Mesenteric fat pad (tissue), 1 donor: Measurements from ENCODE around the gene ARF1. TPM values are rescaled to one million over a fixed set of nuclear protein-coding genes. Genes with fewer than 3 reads are reported as not detected.

Source experiments
- DNase-seq: peaks from one replicate; pipeline ENCODE4 v3.0.0-alpha.2; 2020; ENCODE audit warnings: low spot score
- total RNA-seq: library from RNA; stranded (reverse); fragmentation: NEBNext Ultra II Directional; extraction: Animal tissue kit (Norgen Biotek cat#: 25700); gene quantifications from one replicate; pipeline ENCODE4 v1.2.1, GENCODE V29; 2021
- donor health status: DM: yes; HTN: yes; CAD: no.

ARF1 gene
- total RNA-seq, 1 donor from 2014 or later = 352 TPM

- DNase-seq = no peak
These were observed 14.1 kb upstream of the ARF1 start for GRCh38 chr1:228068359-228068758.

DNA sequence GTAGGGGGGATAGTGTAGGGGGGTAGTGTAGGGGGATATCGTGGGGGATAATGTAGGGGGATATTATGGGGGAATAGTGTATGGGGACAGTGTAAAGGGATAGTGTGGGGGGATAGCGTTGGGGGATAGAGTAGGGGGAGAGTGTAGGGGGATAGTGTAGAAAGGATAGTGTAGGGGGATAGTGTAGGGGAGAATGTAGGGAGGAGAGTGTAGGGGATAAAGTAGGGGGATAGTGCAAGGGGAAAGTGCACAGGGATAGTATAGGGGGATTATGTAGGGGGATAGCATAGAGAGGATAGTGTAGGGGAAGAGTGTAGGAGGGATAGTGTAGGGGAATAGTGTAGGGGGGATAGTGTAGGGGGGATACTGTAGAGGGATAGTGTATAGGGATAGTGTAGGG is 12.3 kb upstream of the ARF1 start:
- no peak for DNase-seq

DNA sequence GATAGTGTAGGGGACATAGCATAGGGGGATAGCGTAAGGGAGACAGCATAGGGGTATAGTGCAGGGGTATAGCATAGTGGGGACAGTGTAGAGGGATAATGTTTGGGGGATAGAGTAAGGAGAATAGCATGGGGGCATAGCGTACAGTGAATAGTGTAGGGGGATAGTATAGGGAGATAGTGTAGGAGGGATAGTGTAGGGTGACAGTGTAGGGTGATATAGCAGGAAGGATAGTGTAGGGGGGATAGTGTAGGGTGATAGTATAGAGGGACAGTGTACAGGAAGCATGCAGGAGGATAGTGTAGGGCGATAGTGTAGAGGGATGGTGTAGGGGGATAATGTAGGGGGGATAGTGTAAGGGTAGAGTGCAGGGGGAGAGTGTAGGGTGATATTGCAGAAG is 11.7 kb upstream of the ARF1 start:
- no peak for DNase-seq

GRCh38 chr1:228071839-228072657 is 10.5 kb upstream of the ARF1 start:
- peak; percentile 71 for DNase-seq

- peak; percentile 67 for DNase-seq
These were observed 9.9 kb upstream of the ARF1 start for GRCh38 chr1:228072658-228073043.

GRCh38 chr1:228073061-228073856 is 9.2 kb upstream of the ARF1 start:
- peak; percentile 84 for DNase-seq

DNA sequence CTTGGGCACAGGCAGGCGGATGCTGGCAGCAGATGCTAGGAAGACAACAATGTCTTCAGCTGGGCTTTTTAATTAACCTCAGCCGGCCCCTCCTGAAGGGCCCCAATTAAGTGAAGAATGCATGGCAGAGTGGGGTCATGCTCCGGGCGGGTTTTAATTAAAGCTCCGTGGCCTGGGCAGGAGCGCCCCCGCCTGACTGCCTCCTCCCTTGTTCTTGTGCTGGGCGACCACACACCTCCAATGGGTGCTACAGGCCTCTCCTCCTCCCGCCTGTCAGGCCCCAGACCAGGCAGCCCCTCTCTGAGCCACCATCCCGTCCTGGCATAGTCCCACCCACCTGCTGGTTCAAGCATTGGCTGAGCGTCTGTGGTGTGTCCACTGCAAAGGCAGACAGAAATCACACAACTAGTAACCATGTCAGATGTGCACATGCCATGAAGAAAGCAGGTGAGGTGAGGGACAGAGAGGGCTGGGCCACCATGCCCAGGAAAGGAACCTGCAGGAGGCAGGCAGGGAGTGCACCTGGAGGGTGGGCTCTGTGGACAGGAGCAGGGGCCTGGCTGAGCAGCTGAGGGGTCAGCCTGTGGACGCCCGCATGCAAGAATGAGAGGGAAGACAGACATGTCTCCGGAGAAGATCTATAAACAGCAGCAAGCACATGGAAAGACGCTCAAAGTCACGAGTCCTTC is 8.5 kb upstream of the ARF1 start:
- peak; percentile 82 for DNase-seq

DNA sequence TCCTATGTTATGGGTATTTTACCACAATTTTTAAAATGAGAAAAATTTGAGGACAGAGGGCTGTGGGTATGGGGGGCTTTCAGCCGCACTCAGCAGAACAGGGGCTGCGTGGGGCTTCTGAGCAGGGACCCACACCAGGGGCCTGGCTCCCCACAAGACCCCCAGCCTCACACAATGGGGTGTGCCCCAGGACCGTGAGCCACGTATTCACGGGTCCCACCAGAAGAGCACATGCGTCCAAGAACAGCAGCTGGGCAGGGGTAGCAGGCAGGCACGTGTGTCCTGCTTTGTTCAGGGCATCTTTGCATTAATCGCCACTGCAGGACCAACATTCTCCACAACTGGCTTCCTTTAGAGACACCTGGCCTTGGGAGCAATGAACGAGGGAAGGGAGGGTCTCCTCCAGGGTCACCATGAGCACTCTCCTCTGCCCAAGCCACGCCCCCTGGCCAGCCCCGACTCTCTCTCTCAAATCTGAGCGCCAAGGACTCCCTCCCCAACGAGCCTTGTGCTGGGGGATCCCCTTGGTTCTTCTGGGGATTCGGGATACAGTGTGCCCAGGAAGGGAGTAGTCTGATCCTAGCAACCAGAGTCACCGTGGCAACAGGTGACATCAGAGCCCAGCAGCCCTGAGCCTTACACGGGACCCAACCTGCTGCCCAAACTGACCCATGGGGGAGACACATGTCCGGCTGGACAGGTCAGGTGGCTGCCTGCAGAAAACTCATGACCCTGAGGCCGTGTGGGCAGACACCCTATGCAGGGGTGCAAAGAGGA is 7.4 kb upstream of the ARF1 start:
- DNase-seq = peak; percentile 82

DNA sequence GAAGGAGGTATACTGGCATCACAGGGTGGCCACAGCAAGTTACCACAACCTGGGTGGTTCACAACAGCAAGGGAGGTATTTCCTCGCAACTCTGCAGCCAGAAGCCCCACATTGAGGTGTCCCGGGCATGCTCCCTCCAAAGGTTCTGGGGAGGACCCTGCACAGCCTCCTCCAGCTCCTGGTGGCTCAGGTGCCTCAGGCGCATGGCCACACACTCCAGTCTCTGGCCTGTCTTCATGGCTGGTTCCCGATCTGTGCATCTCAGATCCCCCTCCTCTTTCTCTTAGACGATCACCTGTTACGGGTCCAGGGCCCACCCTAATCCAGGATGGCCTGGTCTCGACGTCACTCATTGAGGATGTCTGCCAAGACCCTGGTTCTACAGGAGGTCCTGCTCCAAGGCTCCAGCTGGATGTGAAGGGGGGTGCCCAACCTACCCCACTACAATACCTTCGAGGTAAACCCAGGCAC is 6.7 kb upstream of the ARF1 start:
- peak; percentile 57 for DNase-seq

DNA sequence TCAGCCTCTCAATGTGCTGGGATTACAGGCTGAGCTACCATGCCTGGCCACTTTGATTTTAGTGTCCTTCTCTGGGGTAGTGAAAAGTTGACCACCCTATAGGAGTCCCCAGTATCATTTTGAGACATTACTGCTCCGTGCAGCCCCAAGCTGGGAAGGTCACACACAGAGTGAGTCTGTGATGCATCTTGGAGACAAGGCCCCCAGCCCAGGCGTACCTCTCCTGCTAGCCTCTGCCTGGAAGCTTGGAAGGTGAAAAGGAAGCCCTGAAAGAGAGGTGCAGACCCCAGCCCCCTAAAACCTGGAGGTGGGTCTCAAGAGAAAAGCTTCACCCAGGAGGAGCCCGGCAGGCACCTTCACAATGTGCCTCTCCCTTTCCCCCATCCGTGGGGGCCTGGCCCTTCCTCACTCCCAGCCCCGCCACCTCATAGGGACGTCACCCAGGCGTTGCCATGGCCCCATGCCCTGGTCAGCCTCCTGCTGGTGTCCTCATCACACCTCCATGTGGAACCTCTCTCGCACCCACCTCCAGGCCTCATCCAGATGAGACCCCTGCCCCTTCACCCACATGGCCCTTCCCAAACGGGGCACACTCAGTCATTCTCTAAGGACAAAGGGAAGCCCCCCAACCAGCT is 5.6 kb upstream of the ARF1 start:
- DNase-seq = peak; percentile 84

DNA sequence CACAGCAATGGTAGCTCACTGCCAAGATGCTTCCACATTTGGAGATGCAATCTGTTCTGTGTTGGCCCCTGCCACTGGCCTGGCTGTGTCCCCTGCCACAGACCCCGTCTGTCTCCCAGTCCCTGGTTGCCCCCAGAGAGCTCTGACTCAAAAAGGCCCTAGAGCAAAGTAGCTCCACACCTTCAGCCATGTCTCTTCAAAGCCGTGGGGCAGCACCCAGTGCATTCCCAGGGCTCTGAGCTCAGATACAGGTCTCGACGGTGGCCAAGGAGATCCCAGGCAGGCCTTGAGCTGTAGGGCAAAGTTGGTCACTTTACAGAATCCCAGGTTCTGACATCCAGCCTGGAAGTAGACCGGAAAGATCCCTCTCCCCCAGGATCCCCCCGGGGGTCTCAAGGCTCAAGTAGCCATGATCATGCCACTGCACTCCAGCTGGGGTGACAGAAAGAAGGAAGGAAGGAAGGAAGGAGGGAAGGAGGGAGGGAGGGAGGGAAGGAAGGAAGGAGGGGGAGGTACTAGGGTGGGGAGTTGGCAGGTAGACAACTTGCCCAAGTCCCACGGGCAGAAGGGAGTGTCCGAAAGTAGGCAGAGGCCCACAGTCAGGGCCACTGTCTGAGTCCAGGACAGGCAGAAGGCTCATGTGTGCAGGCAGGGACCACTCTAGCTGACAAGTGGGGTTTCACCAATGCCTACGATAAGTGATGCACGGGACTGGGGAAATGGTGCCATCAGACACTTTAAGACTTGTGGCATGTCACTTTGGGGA is 4.8 kb upstream of the ARF1 start:
- peak; percentile 59 for DNase-seq

- peak; percentile 64 for DNase-seq
These were observed 3.5 kb upstream of the ARF1 start for GRCh38 chr1:228079013-228079412.

GRCh38 chr1:228079601-228080263 is 2.8 kb upstream of the ARF1 start:
- DNase-seq = peak; percentile 45

DNA sequence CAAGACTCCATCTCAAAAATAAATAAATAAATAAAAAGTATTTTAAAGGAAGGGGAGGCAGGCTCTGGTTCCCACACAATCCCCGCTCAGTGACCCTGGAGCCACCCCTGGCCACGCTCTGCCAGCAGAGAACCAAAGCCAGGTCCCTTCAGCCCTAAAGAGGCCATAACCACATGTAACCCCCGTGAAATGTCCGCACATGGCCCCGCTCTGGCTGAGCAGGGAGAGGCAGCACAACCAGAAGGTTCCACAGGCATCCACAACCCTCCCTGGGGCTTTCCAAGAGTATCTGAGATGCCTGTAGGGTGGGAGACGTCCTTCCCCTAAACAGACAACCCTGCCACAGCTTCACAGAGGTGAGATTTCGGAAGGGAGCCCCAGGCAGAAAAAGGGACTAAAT is 1.4 kb upstream of the ARF1 start:
- DNase-seq = no peak

GRCh38 chr1:228081578-228082213 is 812 bp upstream of the ARF1 start:
- DNase-seq = no peak

- DNase-seq = no peak
These were observed 686 bp downstream of the ARF1 start for GRCh38 chr1:228082918-228083870.

DNA sequence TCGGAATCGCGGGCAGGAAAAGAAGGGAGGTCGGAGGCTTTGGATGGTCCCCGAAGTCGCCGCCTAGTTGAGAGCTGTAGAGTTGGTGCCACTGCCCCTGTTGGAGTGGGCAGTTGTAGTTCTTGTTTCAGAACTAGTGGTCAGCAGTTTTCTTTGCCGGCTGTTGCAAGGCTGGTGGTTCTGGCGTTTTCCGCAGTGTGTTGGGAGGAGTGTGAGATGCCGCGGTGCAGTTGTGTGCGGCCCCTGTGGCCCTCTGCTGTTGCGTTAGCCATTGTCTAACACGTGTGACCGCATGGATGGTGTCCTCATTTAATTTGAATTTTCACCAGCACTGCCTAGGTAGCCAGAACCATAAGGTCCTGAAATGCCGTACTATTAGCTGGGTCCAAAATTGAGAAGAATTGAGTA is 1.4 kb downstream of the ARF1 start:
- DNase-seq = no peak

GRCh38 chr1:228084325-228084724 is 1.8 kb downstream of the ARF1 start:
- DNase-seq = no peak
